ENCODE results near the gene SLC36A4. TPM values are rescaled to one million over a fixed set of nuclear protein-coding genes. Genes with fewer than 3 reads are reported as not detected.

Gene SLC36A4
- total and polyA plus RNA-seq, 9 of the 15 experiments (the other 6 are each of a cell fraction or from before 2014, with no cell fraction given) = 1.4 to 8.0 (median 5.4) TPM

- Histone ChIP-seq H4K20me1 (replicated peaks; ENCODE audit: control insufficient read depth, insufficient read depth, low read length) (no peaks in the 10 kb centered on the region), H3K27me3 (ENCODE audit: control insufficient read depth in 2 of 2, insufficient read depth in 2 of 2, low read length in 2 of 2) (no peaks in the 10 kb centered on the region), H3K9ac (ENCODE audit: insufficient read depth in 1 of 2, low read depth in 2 of 2, low read length in 2 of 2) (no peak overlapping the region), H3K79me2 (ENCODE audit: control insufficient read depth, insufficient read depth, low read length) (no peaks in the 10 kb centered on the region), H3K4me1 (replicated peaks in 1 of 2; ENCODE audit: control insufficient read depth in 2 of 2, insufficient read depth in 2 of 2, low read length in 2 of 2) (no peaks in the 10 kb centered on the region; a peak in 1 of 5 replicates), H3K9me1 (ENCODE audit: control insufficient read depth, insufficient read depth, low read length) (no peaks in the 10 kb centered on the region), H3K4me3 (no peak overlapping the region), H3K36me3 (ENCODE audit: control insufficient read depth, insufficient read depth, low read length) (no peaks in the 10 kb centered on the region), H3K9me3 (replicated peaks; ENCODE audit: control insufficient read depth, insufficient read depth, low read depth, low read length) (no peaks in the 10 kb centered on the region), H2AFZ (ENCODE audit: low read depth, low read length) (no peak overlapping the region), H3K27ac (ENCODE audit: extremely low read depth, low read depth, low read length) (no peak overlapping the region), H3K4me2 (ENCODE audit: insufficient read depth, low read length) (no peak overlapping the region)
- ChIA-PET POLR2A (no interaction called here), CTCF (ENCODE audit: low intra/inter-chr PET ratio) (no interaction called here)
- no peak for FAIRE-seq
- in situ Hi-C loops (cut with MboI) = no loop called here
- no peak for DNase-seq (ENCODE audit: extremely low read depth in 1 of 4, low spot score in 3 of 4)
- intact Hi-C loops (cut with micrococcal nuclease) = no loop called here
- no peak for TF ChIP-seq L3MBTL2 (IDR thresholded peaks at IDR 0.05)
- TF ChIP-seq, protein P1, sequence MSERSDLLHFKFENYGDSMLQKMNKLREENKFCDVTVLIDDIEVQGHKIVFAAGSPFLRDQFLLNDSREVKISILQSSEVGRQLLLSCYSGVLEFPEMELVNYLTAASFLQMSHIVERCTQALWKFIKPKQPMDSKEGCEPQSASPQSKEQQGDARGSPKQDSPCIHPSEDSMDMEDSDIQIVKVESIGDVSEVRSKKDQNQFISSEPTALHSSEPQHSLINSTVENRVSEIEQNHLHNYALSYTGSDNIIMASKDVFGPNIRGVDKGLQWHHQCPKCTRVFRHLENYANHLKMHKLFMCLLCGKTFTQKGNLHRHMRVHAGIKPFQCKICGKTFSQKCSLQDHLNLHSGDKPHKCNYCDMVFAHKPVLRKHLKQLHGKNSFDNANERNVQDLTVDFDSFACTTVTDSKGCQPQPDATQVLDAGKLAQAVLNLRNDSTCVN (CRISPR knock-in tag; IDR thresholded peaks at IDR 0.05) = no peak
- TF ChIP-seq HDAC6 (IDR thresholded peaks at IDR 0.05; ENCODE audit: low read depth, low read length) = no peak
- BruUV-seq (replicated peaks) = no TSS peak
- ATAC-seq = no peak
These were observed 79.5 kb downstream of the SLC36A4 start for GRCh38 chr11:93118276-93118675.

DNA sequence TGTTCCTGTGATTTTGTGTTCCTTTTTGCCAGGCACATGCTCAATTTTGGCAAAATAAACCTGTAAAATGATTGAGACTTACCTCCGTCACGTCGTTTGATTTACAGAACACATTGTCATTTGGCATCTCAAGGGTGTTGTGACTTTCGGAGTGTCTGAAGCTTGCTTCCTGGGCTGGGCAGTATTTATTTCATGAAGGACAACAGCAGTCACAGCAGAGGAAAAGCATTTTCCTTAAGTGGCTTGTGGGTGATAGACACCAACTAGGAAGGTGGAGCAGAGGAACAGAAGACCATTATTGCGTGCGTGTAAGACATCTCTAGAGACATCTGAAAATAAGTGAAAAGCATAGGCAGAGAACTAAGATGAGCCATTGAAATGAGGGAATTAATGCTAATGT is 80.2 kb downstream of the SLC36A4 start:
- Histone ChIP-seq H3K9me1 (ENCODE audit: control insufficient read depth, insufficient read depth, low read length) (no peaks in the 10 kb centered on the region), H2AFZ (ENCODE audit: low read depth, low read length) (no peak overlapping the region), H4K20me1 (replicated peaks; ENCODE audit: control insufficient read depth, insufficient read depth, low read length) (no peaks in the 10 kb centered on the region), H3K4me1 (replicated peaks in 1 of 2; ENCODE audit: control insufficient read depth in 2 of 2, insufficient read depth in 2 of 2, low read length in 2 of 2) (no peaks in the 10 kb centered on the region; a peak in 1 of 5 replicates), H3K4me3 (no peak overlapping the region), H3K9me3 (replicated peaks; ENCODE audit: control insufficient read depth, insufficient read depth, low read depth, low read length) (no peaks in the 10 kb centered on the region), H3K9ac (ENCODE audit: insufficient read depth in 1 of 2, low read depth in 2 of 2, low read length in 2 of 2) (no peak overlapping the region), H3K36me3 (ENCODE audit: control insufficient read depth, insufficient read depth, low read length) (no peaks in the 10 kb centered on the region), H3K27me3 (ENCODE audit: control insufficient read depth in 2 of 2, insufficient read depth in 2 of 2, low read length in 2 of 2) (no peaks in the 10 kb centered on the region), H3K79me2 (ENCODE audit: control insufficient read depth, insufficient read depth, low read length) (no peaks in the 10 kb centered on the region), H3K4me2 (ENCODE audit: insufficient read depth, low read length) (no peak overlapping the region), H3K27ac (ENCODE audit: extremely low read depth, low read depth, low read length) (no peak overlapping the region)
- ChIA-PET CTCF (ENCODE audit: low intra/inter-chr PET ratio) (no interaction called here), POLR2A (no interaction called here)
- no peak for DNase-seq (ENCODE audit: extremely low read depth in 1 of 4, low spot score in 3 of 4)
- intact Hi-C loops (cut with micrococcal nuclease) (no loop called here), in situ Hi-C loops (cut with MboI) (no loop called here)
- 2% methylated on average over 6 of the region's 6 CpGs for WGBS (ENCODE audit: insufficient coverage, low coverage, missing lambda C conversion rate)
- FAIRE-seq = no peak
- ATAC-seq = no peak
- no TSS peak for BruUV-seq (replicated peaks)
- no peak for TF ChIP-seq ELF2 (CRISPR knock-in tag; IDR thresholded peaks at IDR 0.05)
- no peak for TF ChIP-seq ZNF384 (IDR thresholded peaks at IDR 0.05; ENCODE audit: low read depth, low read length)
- TF ChIP-seq, protein P2, sequence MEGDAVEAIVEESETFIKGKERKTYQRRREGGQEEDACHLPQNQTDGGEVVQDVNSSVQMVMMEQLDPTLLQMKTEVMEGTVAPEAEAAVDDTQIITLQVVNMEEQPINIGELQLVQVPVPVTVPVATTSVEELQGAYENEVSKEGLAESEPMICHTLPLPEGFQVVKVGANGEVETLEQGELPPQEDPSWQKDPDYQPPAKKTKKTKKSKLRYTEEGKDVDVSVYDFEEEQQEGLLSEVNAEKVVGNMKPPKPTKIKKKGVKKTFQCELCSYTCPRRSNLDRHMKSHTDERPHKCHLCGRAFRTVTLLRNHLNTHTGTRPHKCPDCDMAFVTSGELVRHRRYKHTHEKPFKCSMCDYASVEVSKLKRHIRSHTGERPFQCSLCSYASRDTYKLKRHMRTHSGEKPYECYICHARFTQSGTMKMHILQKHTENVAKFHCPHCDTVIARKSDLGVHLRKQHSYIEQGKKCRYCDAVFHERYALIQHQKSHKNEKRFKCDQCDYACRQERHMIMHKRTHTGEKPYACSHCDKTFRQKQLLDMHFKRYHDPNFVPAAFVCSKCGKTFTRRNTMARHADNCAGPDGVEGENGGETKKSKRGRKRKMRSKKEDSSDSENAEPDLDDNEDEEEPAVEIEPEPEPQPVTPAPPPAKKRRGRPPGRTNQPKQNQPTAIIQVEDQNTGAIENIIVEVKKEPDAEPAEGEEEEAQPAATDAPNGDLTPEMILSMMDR (IDR thresholded peaks at IDR 0.05 in 2 of 3, conservative IDR thresholded peaks at IDR 0.05 in 1 of 3; ENCODE audit: insufficient read depth in 2 of 3, low read depth in 1 of 3, low read length in 3 of 3) = no peak
- TF ChIP-seq PHF20 (IDR thresholded peaks at IDR 0.05; ENCODE audit: partially characterized antibody) = no peak
- no peak for TF ChIP-seq GTF2E2 (tag; IDR thresholded peaks at IDR 0.05)
- no peak for TF ChIP-seq ZNF282 (CRISPR knock-in tag; IDR thresholded peaks at IDR 0.05)
- no peak for TF ChIP-seq RB1 (IDR thresholded peaks at IDR 0.05; ENCODE audit: low read depth)
- TF ChIP-seq FOXJ2 (tag; IDR thresholded peaks at IDR 0.05) = no peak
- TF ChIP-seq, protein P3, sequence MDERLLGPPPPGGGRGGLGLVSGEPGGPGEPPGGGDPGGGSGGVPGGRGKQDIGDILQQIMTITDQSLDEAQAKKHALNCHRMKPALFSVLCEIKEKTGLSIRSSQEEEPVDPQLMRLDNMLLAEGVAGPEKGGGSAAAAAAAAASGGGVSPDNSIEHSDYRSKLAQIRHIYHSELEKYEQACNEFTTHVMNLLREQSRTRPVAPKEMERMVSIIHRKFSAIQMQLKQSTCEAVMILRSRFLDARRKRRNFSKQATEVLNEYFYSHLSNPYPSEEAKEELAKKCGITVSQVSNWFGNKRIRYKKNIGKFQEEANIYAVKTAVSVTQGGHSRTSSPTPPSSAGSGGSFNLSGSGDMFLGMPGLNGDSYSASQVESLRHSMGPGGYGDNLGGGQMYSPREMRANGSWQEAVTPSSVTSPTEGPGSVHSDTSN (CRISPR knock-in tag; IDR thresholded peaks at IDR 0.05; ENCODE audit: low read depth) = no peak
- TF ChIP-seq, protein P3 (tag; conservative IDR thresholded peaks at IDR 0.05; ENCODE audit: low read depth) = no peak
